ENCODE results near the gene CCNA2.

CCNA2 gene

DNA sequence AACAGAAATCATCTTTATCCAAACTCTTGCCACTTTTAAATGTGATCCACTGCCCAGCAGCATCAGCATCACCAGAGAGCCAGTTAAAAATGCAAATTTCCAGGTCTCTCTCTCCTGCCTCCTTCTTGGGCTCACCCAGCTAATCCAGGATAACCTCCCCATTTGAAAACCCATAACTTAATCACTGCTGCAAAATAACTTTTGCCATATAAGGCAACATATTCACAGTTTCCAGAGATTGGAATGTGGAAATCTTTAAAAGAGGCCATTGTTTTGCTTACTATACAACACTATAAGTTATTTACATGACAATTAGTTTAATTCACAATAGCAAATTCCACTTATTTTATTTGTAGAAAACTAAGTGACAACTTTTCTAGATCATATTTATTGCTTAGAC, 27.4 kb downstream of the CCNA2 start:
- Mint-ChIP-seq H3K27ac (no peak overlapping the region), H3K4me1 (peaks cover 39% of the 10 kb centered on the region)
- CTCF ChIA-PET = interaction anchor here (1.2 to 2.2 kb wide), 2 partner anchors 30 to 73 kb away, joined by 3 to 6 read pairs; partner anchors contain the start of gene BBS7

DNA sequence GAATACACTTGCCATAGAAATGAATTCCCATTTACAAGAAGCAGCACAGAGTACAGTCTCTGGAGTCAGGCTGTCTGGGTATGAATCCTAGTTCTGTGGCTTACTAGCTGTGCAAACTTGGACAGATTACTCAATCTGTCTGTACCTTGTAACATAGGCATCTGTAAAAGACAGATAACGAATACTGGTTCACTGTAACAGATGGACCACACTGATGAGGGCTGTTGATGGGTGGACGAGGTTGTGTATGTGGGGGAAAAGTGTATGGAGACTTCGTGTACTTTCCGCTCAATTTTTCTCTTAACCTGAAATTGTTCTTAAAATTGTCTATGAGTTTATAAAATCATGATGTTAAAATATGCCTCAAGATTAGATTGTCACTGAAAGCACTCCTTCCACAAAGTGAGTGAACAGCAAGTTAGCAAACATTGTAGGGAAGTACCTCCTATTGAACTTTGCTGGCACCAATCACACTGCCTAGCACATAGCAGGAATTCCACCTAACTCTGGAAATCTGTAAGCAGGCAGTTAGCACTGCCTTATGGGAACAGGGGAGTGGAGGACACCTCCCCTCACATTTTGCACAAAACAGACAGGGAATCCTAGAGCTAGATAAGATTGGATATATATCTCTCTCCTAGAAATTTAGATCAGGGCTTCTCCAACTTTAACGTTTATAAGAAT, 29.0 kb downstream of the CCNA2 start:
- H3K27me3 Mint-ChIP-seq = peaks cover 4% of the 10 kb centered on the region
- no peak overlapping the region for H3K27ac Mint-ChIP-seq
- H3K4me1 Mint-ChIP-seq = peaks cover 23% of the 10 kb centered on the region
- no peaks in the 10 kb centered on the region for H3K36me3 Mint-ChIP-seq
- no peaks in the 10 kb centered on the region for H3K9me3 Mint-ChIP-seq
- DNase-seq = no peak
- H3K4me3 Mint-ChIP-seq = no peak overlapping the region
- CTCF ChIA-PET = no interaction called here

More for the DNA sequence above, 27.4 kb downstream of the CCNA2 start:
- no peaks in the 10 kb centered on the region for H3K9me3 Mint-ChIP-seq
- no peak for DNase-seq
- no peak overlapping the region for H3K4me3 Mint-ChIP-seq
- peaks cover 3% of the 10 kb centered on the region for H3K27me3 Mint-ChIP-seq
- H3K36me3 Mint-ChIP-seq = peaks cover 1% of the 10 kb centered on the region

DNA sequence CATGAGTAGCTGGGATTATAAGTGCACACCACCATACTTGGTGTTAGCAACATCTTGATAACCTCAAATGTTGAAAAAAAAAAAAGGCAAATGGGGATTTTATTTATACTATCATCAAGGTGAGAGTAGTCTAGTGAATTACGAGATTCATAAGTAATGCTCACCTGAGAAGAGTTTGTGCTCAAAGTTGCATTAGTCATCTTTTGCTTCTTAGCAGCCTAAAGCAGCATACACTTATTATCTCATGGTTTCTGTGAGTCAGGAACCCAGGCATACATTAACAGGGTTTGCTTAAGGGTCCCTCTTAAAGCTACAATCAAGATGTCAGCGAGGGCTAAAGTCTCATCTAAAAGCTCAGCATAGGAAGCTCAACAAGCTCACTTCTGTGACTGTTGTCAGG, 30.7 kb downstream of the CCNA2 start:
- CTCF ChIA-PET = no interaction called here
- Mint-ChIP-seq H3K4me3 (no peak overlapping the region), H3K36me3 (no peaks in the 10 kb centered on the region), H3K4me1 (peaks cover 17% of the 10 kb centered on the region), H3K27me3 (peaks cover 7% of the 10 kb centered on the region), H3K27ac (no peak overlapping the region), H3K9me3 (no peaks in the 10 kb centered on the region)
- no peak for DNase-seq

DNA sequence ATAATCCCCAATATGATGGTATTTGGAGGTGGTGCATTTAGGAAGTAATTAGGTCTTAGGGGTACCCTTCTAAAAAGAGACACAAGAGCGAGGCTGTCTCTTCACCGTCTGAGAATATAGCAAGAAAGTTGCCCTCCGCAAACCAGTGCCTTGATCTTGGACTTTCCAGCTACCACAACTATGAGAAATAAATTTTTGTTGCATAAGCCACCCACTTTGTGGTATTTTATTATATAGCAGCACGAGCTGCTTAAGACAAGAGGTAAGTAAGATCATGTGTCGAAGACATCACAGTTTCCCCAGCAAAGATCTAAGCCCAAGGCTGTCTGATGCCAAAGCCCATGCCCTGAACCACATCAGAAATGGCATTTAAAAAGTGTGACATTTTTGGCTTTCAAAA, 32.2 kb downstream of the CCNA2 start:
- no peak overlapping the region for H3K27ac Mint-ChIP-seq
- H3K27me3 Mint-ChIP-seq = peaks cover 10% of the 10 kb centered on the region
- no peaks in the 10 kb centered on the region for H3K36me3 Mint-ChIP-seq
- CTCF ChIA-PET = no interaction called here
- no peak for DNase-seq
- peaks cover 17% of the 10 kb centered on the region for H3K4me1 Mint-ChIP-seq
- H3K4me3 Mint-ChIP-seq = no peak overlapping the region
- no peaks in the 10 kb centered on the region for H3K9me3 Mint-ChIP-seq

DNA sequence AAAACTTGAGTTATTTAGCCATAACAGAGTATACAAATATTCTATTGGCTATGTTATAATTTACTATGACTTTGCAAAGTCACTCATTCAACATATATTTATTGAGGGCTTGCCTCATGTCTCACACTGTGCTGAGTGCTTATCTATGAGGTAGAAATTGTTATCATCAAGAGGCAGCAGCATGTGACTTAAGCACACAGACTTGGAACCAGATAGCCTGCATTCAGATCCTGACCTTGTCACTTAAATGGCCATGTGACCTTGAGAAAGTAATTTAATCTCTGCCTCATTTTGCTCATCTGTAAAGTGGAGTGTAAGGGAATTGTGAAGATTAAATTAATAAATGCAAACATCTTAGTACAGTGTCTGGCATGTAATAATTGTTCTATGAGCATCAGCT, 32.7 kb downstream of the CCNA2 start:
- no peak overlapping the region for H3K4me3 Mint-ChIP-seq
- CTCF ChIA-PET = no interaction called here
- H3K9me3 Mint-ChIP-seq = no peaks in the 10 kb centered on the region
- peaks cover 13% of the 10 kb centered on the region for H3K4me1 Mint-ChIP-seq
- H3K27ac Mint-ChIP-seq = no peak overlapping the region
- peaks cover 10% of the 10 kb centered on the region for H3K27me3 Mint-ChIP-seq
- DNase-seq = no peak
- no peaks in the 10 kb centered on the region for H3K36me3 Mint-ChIP-seq

DNA sequence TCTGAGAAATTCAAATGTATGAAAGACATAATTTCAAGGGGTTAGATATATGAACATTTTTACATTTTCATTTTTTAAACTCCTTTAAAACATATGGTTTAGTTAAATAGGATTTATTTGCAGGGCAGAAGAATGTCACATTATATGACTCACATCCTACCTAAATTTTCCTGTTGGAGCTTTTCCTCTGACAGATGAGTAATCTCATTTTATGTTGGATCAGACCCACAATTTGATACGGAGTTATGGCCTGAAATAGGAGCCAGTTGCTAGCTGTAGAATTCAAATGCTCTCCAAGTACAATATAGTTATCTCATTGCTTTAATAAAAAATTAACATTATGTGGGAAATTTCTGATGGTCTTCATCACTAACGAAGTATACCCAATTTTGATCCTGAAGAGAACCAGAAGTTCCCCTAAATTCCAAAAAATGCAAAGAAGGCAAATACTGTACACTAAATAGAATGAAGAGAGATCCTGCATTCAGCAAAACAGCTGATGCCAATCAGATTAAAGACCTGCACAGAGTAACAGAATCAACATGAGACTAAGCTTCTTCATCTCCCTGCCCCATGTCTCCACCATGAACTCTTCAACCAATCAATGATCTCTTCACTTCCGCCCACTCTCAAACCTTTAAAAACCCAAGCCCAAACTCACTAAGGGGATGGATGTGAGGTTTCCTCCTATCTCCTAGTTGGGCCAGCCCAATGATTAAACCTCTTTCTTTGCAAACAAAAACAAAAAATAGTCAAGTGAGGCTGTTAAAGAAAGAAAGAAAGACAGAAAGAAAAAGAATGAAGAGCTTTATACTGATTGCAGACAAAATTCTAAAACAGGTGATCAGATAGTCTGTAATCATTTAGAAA, 33.5 kb downstream of the CCNA2 start:
- CTCF ChIA-PET = interaction anchor here (0.7 kb wide), 1 partner anchor 419 kb away, joined by 3 read pairs; no protein-coding TSS in a partner anchor
- Mint-ChIP-seq H3K27me3 (peaks cover 16% of the 10 kb centered on the region), H3K9me3 (no peaks in the 10 kb centered on the region)

DNA sequence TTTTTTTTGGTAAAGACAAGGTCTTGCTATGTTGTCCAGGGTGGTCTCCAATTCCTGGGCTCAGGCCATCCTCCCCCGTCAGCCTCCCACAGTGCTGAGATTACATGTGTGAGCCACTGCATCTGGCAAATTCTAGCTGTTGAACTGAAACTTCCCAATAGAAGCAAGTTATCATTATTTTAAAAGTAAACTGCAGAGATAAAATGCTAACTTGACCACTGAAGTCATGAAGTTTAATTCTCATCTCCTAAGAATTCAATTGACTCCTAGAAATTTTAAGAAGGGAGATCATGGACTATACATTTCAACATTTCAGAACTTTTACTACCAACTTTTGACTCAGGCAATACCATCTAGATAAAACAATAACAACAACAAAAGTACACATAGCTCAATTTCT, 34.2 kb downstream of the CCNA2 start:
- Mint-ChIP-seq H3K4me3 (no peak overlapping the region), H3K27me3 (peaks cover 22% of the 10 kb centered on the region), H3K27ac (no peak overlapping the region), H3K9me3 (no peaks in the 10 kb centered on the region), H3K4me1 (peaks cover 3% of the 10 kb centered on the region), H3K36me3 (no peaks in the 10 kb centered on the region)
- DNase-seq = no peak
- CTCF ChIA-PET = interaction anchor here (0.7 kb wide), 1 partner anchor 419 kb away, joined by 3 read pairs; no protein-coding TSS in a partner anchor

More for the DNA sequence above, 33.5 kb downstream of the CCNA2 start:
- Mint-ChIP-seq H3K4me1 (peaks cover 6% of the 10 kb centered on the region), H3K4me3 (no peak overlapping the region), H3K36me3 (no peaks in the 10 kb centered on the region), H3K27ac (no peak overlapping the region)
- no peak for DNase-seq

DNA sequence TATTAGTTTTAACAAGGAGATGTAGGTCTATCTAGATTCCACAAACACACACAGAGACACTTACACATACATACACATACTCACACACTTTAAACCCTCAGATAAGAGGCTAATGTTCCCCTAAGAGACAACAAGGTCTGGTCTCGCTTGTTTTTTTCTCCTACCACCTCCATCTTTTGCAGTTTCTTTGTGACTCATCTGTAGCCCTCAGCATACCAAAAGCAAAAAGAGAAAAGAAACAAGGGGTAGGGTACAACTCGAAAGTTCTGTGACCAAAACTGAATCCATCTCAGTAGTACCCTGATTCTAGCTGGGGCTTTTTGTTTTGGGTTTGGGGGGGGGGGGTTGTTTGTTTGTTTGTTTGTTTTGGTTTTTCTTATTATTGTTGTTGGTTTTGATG, 34.8 kb downstream of the CCNA2 start:
- peaks cover 2% of the 10 kb centered on the region for H3K4me1 Mint-ChIP-seq
- no peak overlapping the region for H3K27ac Mint-ChIP-seq
- CTCF ChIA-PET = no interaction called here
- H3K36me3 Mint-ChIP-seq = no peaks in the 10 kb centered on the region
- no peaks in the 10 kb centered on the region for H3K9me3 Mint-ChIP-seq
- no peak overlapping the region for H3K4me3 Mint-ChIP-seq
- H3K27me3 Mint-ChIP-seq = peaks cover 25% of the 10 kb centered on the region
- no peak for DNase-seq

DNA sequence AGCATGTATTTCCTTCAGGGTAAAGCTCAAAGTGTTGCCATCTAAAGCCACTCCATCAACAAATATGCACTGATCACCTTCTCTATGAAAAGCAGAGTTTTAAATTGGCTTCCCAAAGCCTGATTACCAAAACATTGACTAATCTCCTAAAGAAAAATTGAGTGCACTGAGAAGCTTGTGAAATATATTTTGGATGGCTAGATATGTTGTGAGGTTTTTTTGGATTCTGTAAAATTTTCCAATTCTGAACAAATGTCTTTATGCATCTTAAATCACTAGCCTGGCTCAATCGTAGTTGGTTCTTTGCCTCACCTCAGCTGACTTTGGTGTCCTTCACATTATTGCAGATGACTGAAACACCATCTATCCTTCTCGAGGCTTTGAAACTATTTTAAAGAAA, 37.5 kb downstream of the CCNA2 start:
- Mint-ChIP-seq H3K9me3 (no peaks in the 10 kb centered on the region), H3K27me3 (peaks cover 40% of the 10 kb centered on the region), H3K27ac (no peak overlapping the region), H3K4me3 (no peak overlapping the region), H3K36me3 (no peaks in the 10 kb centered on the region), H3K4me1 (peaks cover 2% of the 10 kb centered on the region)
- CTCF ChIA-PET = interaction anchor here (1.4 kb wide), 1 partner anchor 49 kb away, joined by 3 read pairs; no protein-coding TSS in a partner anchor
- no peak for DNase-seq

DNA sequence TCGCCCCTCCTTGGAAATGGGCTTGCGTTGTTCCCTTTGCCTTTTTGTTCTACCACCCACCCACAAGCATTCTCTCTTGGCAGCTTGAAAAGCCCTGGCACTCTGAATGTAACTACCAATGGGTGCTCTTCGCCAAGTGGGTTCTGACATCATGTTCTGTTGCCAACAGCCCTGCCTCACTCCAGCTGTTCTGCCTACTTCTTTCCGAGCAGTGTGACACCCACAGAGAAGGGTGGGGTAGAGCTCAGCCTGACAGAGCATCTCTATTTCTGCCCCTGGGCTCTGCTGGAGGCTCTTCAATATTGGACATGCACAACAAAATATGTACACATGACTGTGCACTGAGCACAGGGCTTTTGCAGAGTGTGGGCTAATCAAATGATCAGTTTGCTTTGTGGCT, 38.2 kb downstream of the CCNA2 start:
- Mint-ChIP-seq H3K27me3 (peaks cover 42% of the 10 kb centered on the region), H3K9me3 (no peaks in the 10 kb centered on the region), H3K36me3 (no peaks in the 10 kb centered on the region), H3K4me3 (no peak overlapping the region), H3K27ac (no peak overlapping the region), H3K4me1 (peaks cover 2% of the 10 kb centered on the region)
- CTCF ChIA-PET = interaction anchor here (1.4 kb wide), 1 partner anchor 49 kb away, joined by 3 read pairs; no protein-coding TSS in a partner anchor
- no peak for DNase-seq

DNA sequence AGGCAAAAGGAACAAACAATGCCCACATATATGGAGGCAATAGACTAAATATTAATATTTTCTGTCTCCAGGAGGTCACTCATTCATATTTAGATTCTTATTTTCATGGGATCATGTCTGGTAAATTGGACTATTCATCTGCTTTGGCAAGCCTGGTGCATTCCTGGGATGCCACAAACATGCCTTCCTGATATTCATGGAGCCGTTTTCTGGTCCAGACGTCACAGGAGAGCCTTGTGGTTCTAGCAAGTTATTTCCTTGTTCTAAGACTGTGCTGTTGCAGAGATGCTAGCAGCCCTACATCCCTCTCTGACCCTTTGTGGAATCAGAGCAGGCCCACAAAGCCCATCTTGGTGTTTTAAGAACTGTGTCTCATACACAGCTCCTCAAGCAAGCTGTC, 38.7 kb downstream of the CCNA2 start:
- Mint-ChIP-seq H3K27me3 (peaks cover 44% of the 10 kb centered on the region), H3K9me3 (no peaks in the 10 kb centered on the region), H3K4me3 (no peak overlapping the region), H3K36me3 (no peaks in the 10 kb centered on the region), H3K27ac (no peak overlapping the region), H3K4me1 (peaks cover 2% of the 10 kb centered on the region)
- no peak for DNase-seq
- CTCF ChIA-PET = no interaction called here

DNA sequence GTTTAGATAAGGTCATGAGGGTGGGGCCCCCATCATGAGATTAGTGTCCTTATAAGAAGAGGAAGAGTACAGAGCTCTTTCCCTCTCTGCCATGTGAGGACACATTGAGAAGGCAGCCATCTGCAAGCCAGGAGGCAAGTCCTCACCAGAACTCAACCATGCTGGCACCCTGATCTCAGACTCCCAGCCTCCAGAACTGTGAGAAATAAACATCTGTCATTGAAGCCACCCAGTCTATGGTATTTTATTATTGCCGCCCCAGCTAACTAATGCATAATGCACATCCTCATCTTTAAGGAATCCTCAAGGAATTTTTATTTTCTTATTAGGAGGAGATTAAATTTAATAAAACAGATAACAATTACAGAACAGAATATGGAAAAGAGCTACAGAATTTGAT, 39.3 kb downstream of the CCNA2 start:
- H3K4me3 Mint-ChIP-seq = no peak overlapping the region
- H3K9me3 Mint-ChIP-seq = no peaks in the 10 kb centered on the region
- H3K4me1 Mint-ChIP-seq = peaks cover 2% of the 10 kb centered on the region
- H3K27ac Mint-ChIP-seq = no peak overlapping the region
- H3K27me3 Mint-ChIP-seq = peaks cover 45% of the 10 kb centered on the region
- no peaks in the 10 kb centered on the region for H3K36me3 Mint-ChIP-seq
- CTCF ChIA-PET = no interaction called here
- no peak for DNase-seq

DNA sequence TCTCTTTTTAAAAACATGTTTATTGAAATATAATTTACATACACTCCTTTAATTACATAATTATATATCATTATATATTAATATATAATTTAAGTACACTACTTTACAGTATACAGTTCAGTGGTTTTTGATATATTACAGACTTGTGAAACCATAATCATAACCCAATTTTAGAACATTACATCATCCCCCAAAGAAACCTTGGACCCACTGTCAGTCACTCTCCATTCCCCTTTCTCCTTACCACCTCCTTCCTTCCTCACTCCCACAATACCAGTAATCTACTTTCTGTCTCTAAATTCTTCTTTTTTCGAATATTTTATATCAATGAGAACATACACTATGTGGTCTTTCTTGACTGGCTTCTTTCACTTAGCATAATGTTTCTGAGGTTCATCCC, 40.5 kb downstream of the CCNA2 start:
- Mint-ChIP-seq H3K27ac (no peak overlapping the region), H3K9me3 (no peaks in the 10 kb centered on the region), H3K27me3 (peaks cover 43% of the 10 kb centered on the region), H3K4me3 (no peak overlapping the region), H3K36me3 (no peaks in the 10 kb centered on the region), H3K4me1 (no peaks in the 10 kb centered on the region)
- CTCF ChIA-PET = no interaction called here
- no peak for DNase-seq

DNA sequence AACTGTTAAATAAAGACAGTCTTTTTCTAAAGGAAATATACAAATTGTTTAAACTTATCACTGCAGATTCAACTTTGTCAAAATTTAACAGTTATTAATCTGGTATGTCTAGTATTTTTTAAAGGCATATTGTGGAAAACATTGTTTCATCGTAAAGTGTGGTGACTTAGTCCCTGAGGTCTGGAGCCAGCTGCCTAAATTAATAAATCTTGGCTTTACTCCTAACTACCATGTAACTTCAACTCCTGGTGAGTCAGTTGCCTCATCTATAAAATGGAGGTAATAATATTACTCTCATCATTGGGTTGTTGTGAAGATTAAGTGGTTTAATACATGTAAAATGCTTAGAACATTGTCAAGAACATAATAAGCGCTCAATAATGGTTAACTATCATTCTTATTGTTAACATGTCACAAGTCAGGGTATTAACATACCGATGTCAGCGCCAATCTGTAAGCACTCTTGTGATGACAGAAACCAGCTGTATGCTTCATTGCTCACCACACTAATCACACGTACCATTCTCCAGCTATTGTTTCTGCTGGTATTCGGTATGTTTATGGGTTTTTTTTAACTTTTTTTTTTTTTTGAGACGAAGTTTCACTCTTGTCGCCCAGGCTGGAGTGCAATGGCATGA, 44.6 kb downstream of the CCNA2 start:
- Mint-ChIP-seq H3K27me3 (peaks cover 42% of the 10 kb centered on the region), H3K27ac (no peak overlapping the region), H3K4me1 (no peaks in the 10 kb centered on the region), H3K36me3 (no peaks in the 10 kb centered on the region), H3K9me3 (no peaks in the 10 kb centered on the region), H3K4me3 (no peak overlapping the region)
- DNase-seq = no peak
- CTCF ChIA-PET = no interaction called here

Measured in activated naive CD4-positive, alpha-beta T cell treated with anti-CD3 and anti-CD28 coated beads, Interleukin-2, amount 10 ng/mL, durations not matched to agents 7 days and 5 days (primary cell).